HG03095 (cell line): Measurements from ENCODE around the gene CACNA1B.
"Not testable (repeated sequence)": the region's sequence is repeated elsewhere in the genome, so short reads cannot be mapped to it uniquely, and the experiment has no call there.

ENCODE experiments used
- ATAC-seq: cut with Tn5 transposase; IDR thresholded peaks from one replicate; pipeline ENCODE4 v1.9.1; 2021; ENCODE audit warnings: moderate library complexity; ENCODE audit not compliant: unreplicated experiment

Gene CACNA1B

GRCh38 chr9:137877506-137878122, at the start of gene CACNA1B:
CACNA1B (plus strand) TSS chr9:137877782; CDS start chr9:137877934, 152 bp downstream.
- not testable (repeated sequence) for ATAC-seq

GRCh38 chr9:137827908-137828526, 49.6 kb upstream of the CACNA1B start:
- no peak for ATAC-seq

- no peak for ATAC-seq
These were observed 48.9 kb upstream of the CACNA1B start for GRCh38 chr9:137828527-137829259.

- ATAC-seq, result no peak
These were observed 48.2 kb upstream of the CACNA1B start for GRCh38 chr9:137829260-137829996.

GRCh38 chr9:137832191-137832700, 45.3 kb upstream of the CACNA1B start:
- no peak for ATAC-seq

- ATAC-seq, result no peak
These were observed 44.6 kb upstream of the CACNA1B start for GRCh38 chr9:137832830-137833590.

- no peak for ATAC-seq
These were observed 43.6 kb upstream of the CACNA1B start for GRCh38 chr9:137833721-137834613.

GRCh38 chr9:137834846-137835546, 42.6 kb upstream of the CACNA1B start:
- ATAC-seq, result no peak

GRCh38 chr9:137836151-137836830, 41.3 kb upstream of the CACNA1B start:
- no peak for ATAC-seq

- ATAC-seq, result no peak
These were observed 40.7 kb upstream of the CACNA1B start for GRCh38 chr9:137836831-137837241.

- ATAC-seq, result no peak
These were observed 40.0 kb upstream of the CACNA1B start for GRCh38 chr9:137837345-137838278.

- no peak for ATAC-seq
These were observed 39.0 kb upstream of the CACNA1B start for GRCh38 chr9:137838576-137838975.

GRCh38 chr9:137843355-137843754, 34.2 kb upstream of the CACNA1B start:
- ATAC-seq, result no peak

GRCh38 chr9:137851516-137852267, 25.9 kb upstream of the CACNA1B start:
- ATAC-seq, result no peak

GRCh38 chr9:137853392-137853995, 24.1 kb upstream of the CACNA1B start:
- ATAC-seq, result no peak

GRCh38 chr9:137860361-137860760, 17.2 kb upstream of the CACNA1B start:
- ATAC-seq, result no peak
